ENCODE measurements around the gene MIDN.
A peak's percentile ranks its signal among the peaks of the same experiment; 100 is the strongest.

MIDN gene

DNA sequence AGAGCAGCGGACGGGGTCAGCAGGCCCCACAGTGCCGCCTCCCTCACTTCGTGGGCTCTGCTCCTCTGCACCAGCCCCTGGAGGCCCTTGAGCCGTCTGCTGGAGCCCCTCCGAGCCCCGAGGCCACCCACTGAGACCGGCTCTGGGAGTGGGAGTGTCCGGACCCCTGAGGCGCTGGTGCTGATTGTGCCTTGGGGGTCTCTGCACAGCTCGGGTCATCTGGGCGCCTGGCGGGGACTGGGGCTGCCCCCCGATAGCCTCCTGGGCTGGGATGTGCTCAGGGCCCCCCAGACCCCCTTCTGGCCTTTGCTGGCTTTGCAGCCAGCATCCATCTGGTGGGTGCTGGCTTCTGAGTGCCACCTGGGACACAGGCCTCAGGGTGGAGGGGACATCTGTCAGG, 26.0 kb upstream of the MIDN start:
- H3K4me3 ChIP-seq (ENCODE audit: low read depth, low read length, poor library complexity, severe bottlenecking): no peak overlapping the region
- H3K36me3 ChIP-seq (ENCODE audit: insufficient read depth, low read length): peaks cover 43% of the 10 kb centered on the region; the same call in 1 of the 2 replicates
- H3K9me3 ChIP-seq (ENCODE audit: low read length): no peaks in the 10 kb centered on the region
- TF ChIP-seq EZH2 (IDR thresholded peaks at IDR 0.05; ENCODE audit: borderline replicate concordance, low read length): no peak
- TF ChIP-seq, protein P1, sequence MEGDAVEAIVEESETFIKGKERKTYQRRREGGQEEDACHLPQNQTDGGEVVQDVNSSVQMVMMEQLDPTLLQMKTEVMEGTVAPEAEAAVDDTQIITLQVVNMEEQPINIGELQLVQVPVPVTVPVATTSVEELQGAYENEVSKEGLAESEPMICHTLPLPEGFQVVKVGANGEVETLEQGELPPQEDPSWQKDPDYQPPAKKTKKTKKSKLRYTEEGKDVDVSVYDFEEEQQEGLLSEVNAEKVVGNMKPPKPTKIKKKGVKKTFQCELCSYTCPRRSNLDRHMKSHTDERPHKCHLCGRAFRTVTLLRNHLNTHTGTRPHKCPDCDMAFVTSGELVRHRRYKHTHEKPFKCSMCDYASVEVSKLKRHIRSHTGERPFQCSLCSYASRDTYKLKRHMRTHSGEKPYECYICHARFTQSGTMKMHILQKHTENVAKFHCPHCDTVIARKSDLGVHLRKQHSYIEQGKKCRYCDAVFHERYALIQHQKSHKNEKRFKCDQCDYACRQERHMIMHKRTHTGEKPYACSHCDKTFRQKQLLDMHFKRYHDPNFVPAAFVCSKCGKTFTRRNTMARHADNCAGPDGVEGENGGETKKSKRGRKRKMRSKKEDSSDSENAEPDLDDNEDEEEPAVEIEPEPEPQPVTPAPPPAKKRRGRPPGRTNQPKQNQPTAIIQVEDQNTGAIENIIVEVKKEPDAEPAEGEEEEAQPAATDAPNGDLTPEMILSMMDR (IDR thresholded peaks at IDR 0.05; ENCODE audit: low read length): no peak
- H3K79me2 ChIP-seq (ENCODE audit: insufficient read depth, low read length): no peaks in the 10 kb centered on the region
- H3K4me2 ChIP-seq (ENCODE audit: low read length): no peak overlapping the region
- H3K9me2 ChIP-seq (ENCODE audit: low read depth, low read length): no peaks in the 10 kb centered on the region
- no peaks in the 10 kb centered on the region for H4K20me1 ChIP-seq (ENCODE audit: insufficient read depth, low read length)
- H3K9ac ChIP-seq (ENCODE audit: low read length): no peak overlapping the region
- peaks cover 18% of the 10 kb centered on the region for H3K4me1 ChIP-seq (ENCODE audit: insufficient read depth, low read length, severe bottlenecking)
- H3K27ac ChIP-seq (ENCODE audit: low read depth, low read length, poor library complexity, severe bottlenecking): no peak overlapping the region
- no peaks in the 10 kb centered on the region for H3K27me3 ChIP-seq (ENCODE audit: insufficient read depth, low read length)
- H3F3A ChIP-seq (ENCODE audit: insufficient read depth, low read length): no peaks in the 10 kb centered on the region
- no peak overlapping the region for H2AFZ ChIP-seq (ENCODE audit: low read length)

DNA sequence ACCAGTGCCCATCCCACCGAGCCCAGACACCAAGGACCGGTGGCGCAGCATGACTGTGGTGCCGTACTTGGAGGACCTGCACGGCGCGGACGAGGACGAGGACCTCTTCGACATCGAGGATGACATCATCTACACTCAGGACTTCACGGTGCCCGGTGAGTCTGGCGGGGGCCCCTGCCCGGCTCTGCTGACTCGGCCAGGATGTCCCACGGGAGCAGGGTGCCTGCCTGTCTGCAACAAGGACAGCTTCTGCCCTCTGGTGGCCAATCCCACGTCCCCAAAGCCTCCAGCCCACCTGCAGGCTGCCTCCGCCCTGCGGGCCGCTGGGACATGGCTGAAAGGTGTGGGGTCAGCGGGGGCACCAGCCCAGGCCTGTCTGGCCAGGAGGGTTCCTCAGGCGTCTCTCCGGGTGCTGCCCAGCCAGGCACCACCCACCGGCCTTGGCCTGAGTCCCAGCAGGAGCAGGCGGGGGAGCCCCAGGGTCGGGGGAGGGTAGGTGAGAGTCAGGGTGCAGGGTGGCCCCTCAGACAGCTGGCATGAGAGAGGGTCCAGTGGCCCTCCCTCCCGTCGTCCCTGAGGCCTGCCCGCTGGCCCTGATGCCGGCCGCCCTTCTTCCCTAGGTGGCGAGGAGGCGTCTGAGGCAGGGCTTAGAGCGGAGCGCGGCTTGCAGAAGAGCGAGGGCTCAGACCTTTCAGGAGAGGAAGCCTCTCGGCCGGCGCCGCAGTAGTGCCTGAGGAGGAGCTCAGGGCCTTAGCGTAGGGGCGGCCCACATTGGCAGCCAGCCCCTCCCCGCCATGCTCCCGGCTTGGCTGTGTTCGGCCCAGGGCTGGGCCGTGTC, 25.1 kb upstream of the MIDN start:
- Histone ChIP-seq H4K20me1 (ENCODE audit: insufficient read depth, low read length) (no peaks in the 10 kb centered on the region), H3K36me3 (ENCODE audit: insufficient read depth, low read length) (peaks cover 48% of the 10 kb centered on the region), H2AFZ (ENCODE audit: low read length) (no peak overlapping the region), H3K9ac (ENCODE audit: low read length) (no peak overlapping the region), H3K4me2 (ENCODE audit: low read length) (no peak overlapping the region), H3K9me2 (ENCODE audit: low read depth, low read length) (no peaks in the 10 kb centered on the region), H3K9me3 (ENCODE audit: low read length) (no peaks in the 10 kb centered on the region), H3K27ac (ENCODE audit: low read depth, low read length, poor library complexity, severe bottlenecking) (no peak overlapping the region), H3F3A (ENCODE audit: insufficient read depth, low read length) (no peaks in the 10 kb centered on the region), H3K4me1 (ENCODE audit: insufficient read depth, low read length, severe bottlenecking) (peaks cover 14% of the 10 kb centered on the region), H3K27me3 (ENCODE audit: insufficient read depth, low read length) (no peaks in the 10 kb centered on the region), H3K4me3 (ENCODE audit: low read depth, low read length, poor library complexity, severe bottlenecking) (no peak overlapping the region), H3K79me2 (ENCODE audit: insufficient read depth, low read length) (no peaks in the 10 kb centered on the region)
- TF ChIP-seq, protein P1 (IDR thresholded peaks at IDR 0.05; ENCODE audit: low read length): peak; percentile 66
- no peak for TF ChIP-seq EZH2 (IDR thresholded peaks at IDR 0.05; ENCODE audit: borderline replicate concordance, low read length)

DNA sequence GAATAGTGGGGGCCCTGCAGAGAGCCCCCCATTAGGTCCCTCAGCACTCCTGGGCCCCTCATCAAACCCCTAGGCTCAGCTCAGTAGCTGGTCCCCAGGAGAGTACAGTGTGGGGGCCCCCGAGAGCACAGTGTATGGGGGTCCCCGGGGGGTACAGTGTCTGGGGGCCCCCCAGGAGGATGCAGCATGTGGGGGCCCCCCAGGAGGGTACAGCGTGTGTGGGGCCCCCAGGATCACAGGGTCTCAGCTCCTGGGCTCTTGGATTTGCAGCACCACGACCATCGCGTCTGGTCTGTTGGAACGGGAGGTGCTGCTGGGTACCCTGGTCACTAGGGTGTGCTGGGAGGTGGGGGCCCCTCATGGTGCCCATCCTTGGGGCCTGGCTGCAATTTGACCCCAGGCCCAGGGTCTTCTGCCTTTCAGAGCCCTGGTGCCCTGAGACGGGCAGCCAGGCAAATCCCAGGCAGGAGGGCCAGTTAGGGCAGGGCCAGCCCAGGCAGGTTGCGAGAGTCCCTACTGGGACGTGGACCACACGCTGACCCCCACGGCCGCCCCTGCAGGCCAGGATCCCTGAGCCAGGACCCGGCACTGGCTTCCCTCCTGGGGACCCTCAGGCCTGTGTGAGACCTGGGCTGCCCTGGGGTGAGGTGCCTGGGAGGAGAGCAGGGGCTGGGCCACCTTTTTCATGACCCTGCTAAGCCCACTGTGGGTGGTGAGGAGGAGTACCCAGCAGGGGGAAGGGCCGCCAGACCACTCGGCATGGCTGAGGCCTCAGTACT, 24.1 kb upstream of the MIDN start:
- no peak for TF ChIP-seq EZH2 (IDR thresholded peaks at IDR 0.05; ENCODE audit: borderline replicate concordance, low read length)
- TF ChIP-seq, protein P1 (IDR thresholded peaks at IDR 0.05; ENCODE audit: low read length): no peak
- Histone ChIP-seq H4K20me1 (ENCODE audit: insufficient read depth, low read length) (no peaks in the 10 kb centered on the region), H3K4me3 (ENCODE audit: low read depth, low read length, poor library complexity, severe bottlenecking) (no peak overlapping the region), H3K27me3 (ENCODE audit: insufficient read depth, low read length) (no peaks in the 10 kb centered on the region), H3K4me1 (ENCODE audit: insufficient read depth, low read length, severe bottlenecking) (peaks cover 14% of the 10 kb centered on the region), H3K79me2 (ENCODE audit: insufficient read depth, low read length) (no peaks in the 10 kb centered on the region), H3K4me2 (ENCODE audit: low read length) (no peak overlapping the region), H3K27ac (ENCODE audit: low read depth, low read length, poor library complexity, severe bottlenecking) (no peak overlapping the region), H3F3A (ENCODE audit: insufficient read depth, low read length) (no peaks in the 10 kb centered on the region), H3K9ac (ENCODE audit: low read length) (no peak overlapping the region), H2AFZ (ENCODE audit: low read length) (no peak overlapping the region), H3K9me2 (ENCODE audit: low read depth, low read length) (no peaks in the 10 kb centered on the region), H3K9me3 (ENCODE audit: low read length) (no peaks in the 10 kb centered on the region), H3K36me3 (ENCODE audit: insufficient read depth, low read length) (peaks cover 48% of the 10 kb centered on the region)
